C4-2B (cell line): Measurements from ENCODE around the gene MPPE1.

Source experiments
- H3K27ac ChIP-seq: fragments of 450-650 bp; 2 replicates; pipeline ENCODE4 v1.5.1; 2017
- ZFX ChIP-seq: fragments of 450-650 bp; IDR thresholded peaks from 2 replicates; pipeline ENCODE4 v1.6.1; 2017
- TF ChIP-seq, protein P1 (sequence below): fragments of 450-650 bp; conservative IDR thresholded peaks from 2 replicates; pipeline ENCODE4 v1.5.1; 2017; ENCODE audit warnings: mild to moderate bottlenecking

MPPE1 gene

DNA sequence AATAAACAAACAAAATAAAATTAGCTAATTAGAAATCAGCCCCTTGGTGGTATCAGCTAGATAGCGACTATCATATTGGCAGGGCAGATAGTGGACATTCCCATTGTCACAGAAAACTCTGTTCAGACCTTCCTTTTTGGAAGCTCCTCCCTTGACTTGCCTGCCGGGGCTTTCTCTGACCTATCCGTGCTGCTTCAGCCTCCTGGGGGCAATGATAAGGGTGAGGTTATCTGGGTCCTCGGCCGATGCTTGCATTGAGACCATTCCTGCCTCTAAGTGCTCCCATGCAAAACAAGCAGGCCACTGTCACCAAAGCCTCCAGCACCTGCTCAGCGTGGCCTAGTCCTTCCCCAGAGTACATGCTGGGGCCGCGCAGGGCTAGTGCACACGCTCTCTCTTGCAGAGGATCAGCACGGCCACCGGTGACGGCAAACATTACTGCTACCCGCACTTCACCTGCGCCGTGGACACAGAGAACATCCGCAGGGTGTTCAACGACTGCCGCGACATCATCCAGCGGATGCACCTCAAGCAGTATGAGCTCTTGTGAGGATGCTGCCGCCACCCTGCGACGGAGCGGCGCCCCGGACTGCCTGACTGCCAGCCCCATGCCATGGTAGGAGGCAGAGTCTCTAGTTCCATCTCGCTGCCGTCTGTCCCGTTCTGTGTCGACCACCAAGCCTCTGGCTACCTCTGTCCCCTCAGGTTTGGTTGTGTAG is 27.4 kb downstream of the MPPE1 start:
- H3K27ac ChIP-seq, result no peak overlapping the region
- TF ChIP-seq, protein P1, sequence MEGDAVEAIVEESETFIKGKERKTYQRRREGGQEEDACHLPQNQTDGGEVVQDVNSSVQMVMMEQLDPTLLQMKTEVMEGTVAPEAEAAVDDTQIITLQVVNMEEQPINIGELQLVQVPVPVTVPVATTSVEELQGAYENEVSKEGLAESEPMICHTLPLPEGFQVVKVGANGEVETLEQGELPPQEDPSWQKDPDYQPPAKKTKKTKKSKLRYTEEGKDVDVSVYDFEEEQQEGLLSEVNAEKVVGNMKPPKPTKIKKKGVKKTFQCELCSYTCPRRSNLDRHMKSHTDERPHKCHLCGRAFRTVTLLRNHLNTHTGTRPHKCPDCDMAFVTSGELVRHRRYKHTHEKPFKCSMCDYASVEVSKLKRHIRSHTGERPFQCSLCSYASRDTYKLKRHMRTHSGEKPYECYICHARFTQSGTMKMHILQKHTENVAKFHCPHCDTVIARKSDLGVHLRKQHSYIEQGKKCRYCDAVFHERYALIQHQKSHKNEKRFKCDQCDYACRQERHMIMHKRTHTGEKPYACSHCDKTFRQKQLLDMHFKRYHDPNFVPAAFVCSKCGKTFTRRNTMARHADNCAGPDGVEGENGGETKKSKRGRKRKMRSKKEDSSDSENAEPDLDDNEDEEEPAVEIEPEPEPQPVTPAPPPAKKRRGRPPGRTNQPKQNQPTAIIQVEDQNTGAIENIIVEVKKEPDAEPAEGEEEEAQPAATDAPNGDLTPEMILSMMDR, result no peak
- TF ChIP-seq ZFX, result no peak

DNA sequence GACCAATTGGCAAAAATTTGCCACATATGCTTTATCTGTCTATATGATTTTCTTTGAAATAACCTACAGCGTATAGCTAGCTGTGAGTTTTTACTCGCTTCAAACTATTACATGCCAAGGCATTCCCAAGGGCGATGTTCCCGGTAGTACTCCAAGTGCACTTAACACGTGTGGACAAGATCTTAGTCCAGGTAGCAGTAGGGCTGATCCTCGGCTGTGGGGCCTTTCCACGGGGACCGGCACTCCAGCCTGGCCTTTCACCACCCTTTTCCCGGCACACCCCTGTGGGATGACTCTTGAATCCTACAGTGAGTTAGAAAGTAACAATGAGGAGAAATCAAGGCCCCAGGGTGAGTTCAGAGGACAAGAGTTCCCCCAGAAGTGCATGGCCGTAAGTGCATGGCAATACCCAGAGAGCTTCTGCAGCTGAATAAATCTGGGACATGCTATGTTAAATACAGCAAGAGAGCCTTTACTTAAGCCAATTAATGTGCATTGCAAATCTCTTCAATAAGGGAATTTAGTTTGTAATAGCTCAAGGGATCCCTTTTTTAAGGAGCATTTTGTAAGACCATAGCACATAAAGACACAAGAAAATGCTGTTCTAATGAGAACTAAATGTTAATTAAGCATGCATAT is 30.5 kb downstream of the MPPE1 start:
- TF ChIP-seq ZFX, result no peak
- TF ChIP-seq, protein P1, result no peak
- no peak overlapping the region for H3K27ac ChIP-seq

DNA sequence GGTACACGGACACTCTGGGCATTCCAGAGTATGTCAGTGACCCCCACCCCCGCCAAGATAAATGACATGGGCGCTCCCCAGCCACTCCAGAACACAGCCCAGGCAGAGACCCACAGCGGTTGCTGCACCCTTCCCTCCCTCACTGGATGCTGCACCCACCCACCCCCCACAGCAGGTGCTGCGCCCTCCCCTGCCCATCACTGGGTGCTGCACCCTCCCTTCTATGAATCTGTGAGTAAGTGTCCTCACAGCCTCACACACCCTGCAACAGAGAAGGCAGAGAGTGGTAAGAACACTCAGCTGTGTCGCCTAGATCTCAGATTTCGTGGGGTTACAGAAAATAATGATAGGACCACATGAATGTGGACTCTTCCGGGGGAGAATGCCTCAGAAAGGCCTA is 33.4 kb downstream of the MPPE1 start:
- H3K27ac ChIP-seq, result no peak overlapping the region
- TF ChIP-seq, protein P1, result no peak
- TF ChIP-seq ZFX, result no peak

DNA sequence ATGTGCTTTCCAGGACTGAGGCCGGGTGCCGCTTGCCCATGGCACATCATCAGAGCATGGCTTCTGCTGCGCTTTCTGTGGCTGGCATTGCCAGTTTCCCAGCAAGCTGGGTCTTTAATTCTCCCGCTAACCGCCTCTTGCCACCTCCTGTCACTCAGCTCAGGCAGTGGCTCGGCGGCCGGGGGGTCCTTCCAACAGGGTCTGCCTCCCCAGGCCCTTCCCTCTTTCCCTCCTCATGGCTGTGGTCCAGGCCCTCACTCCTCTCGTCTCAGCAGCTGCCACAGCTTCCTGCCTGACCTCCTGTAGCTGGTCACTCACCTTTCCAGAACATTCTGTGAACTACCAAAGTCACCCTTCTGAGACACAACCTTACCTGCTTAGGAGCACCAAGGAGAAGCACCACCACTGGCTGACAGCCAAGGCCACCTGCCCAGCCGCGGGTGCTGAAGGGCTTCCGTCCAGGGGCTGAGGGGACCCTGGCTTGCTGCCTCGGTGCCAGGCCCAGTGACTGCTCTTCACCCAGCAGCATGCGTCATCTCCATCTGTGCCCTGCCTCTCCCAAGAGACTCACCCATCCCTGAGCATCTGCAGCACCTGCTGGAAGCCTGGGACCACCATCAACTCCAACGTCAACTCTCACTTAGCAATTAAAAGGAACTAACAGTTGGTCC is 34.3 kb downstream of the MPPE1 start:
- H3K27ac ChIP-seq, result no peak overlapping the region
- TF ChIP-seq, protein P1, result no peak
- no peak for TF ChIP-seq ZFX

DNA sequence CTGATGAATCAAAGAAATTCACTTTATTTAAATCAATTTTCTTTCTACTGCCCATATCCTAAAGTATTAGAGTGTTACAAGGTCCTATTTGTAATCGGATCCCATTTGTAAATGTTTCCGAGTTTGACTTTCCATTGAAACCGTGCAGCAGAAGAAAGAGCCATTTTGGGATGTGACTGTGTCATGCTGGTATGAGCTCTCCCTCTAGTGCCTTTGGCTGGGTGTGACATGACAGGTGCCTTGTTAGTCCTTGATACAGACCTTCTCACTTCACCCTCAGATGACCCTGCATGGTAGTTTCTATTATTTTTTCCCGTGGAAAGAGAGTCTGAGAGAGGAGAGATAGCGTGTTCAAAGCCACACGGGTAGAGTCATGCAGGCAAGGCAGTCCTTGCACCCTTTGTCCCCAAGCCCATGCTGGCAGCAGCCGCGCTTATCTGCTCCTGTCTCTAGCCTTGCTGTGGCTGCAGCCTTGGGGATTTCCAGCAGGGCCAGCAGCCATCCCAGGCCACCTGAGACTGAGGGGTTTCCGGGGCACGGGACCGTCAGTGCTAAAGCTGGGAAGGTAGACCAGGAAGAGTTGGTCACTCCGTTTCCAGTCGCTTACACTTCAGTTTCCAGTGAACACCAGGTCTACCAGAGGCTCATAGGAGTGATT is 35.5 kb downstream of the MPPE1 start:
- TF ChIP-seq ZFX, result no peak
- TF ChIP-seq, protein P1, result no peak; the same call in 1 of the 2 replicates
- no peak overlapping the region for H3K27ac ChIP-seq

DNA sequence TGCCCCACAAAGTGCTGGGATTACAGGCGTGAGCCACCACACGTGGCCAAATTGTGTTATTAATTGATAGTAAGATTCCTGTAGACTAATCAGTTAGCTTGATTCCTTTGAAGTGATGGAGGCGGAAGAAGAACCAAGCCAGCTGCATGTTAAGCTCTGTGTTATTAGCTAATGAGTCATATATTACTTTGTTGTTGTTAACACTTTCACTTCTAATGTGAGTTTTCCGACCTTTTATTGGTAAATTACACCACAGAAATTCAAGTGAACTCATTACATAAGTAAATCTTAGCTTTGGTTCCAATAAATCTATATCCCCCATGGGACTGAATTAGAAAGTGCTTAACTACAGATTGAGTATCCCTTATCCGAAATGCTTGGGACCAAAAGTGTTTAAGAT is 36.6 kb downstream of the MPPE1 start:
- TF ChIP-seq ZFX, result no peak
- TF ChIP-seq, protein P1, result no peak
- H3K27ac ChIP-seq, result no peak overlapping the region

DNA sequence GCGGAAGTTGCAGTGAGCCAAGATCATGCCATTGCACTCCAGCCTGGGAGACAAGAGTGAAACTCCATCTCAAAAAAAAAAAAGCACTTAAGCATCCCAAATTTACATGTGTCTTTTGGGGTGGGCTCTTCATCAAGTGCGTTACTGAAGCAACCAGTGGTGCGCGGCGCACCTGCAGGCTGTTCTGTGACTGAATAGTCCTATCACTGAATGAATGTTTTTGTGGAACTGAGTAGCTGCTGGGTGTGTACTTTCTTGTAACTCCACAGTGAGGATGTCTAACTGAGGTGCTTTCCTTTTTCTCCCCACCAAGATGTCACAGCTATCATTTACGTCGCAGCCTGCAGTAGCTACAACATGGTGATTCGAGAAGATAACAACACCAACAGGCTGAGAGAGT is 39.9 kb downstream of the MPPE1 start:
- no peak overlapping the region for H3K27ac ChIP-seq
- TF ChIP-seq ZFX, result no peak
- TF ChIP-seq, protein P1, result no peak
